Mammary epithelial cell (primary cell): ENCODE results near the gene OPALIN.

ENCODE experiments used
- EZH2 ChIP-seq: IDR thresholded peaks from 2 replicates; pipeline ENCODE4 v1.6.1; 2012; ENCODE audit warnings: low read length, inconsistent platforms, borderline replicate concordance
- TF ChIP-seq, protein P1 (sequence below), 2 donors: IDR thresholded peaks in 1 of 2; conservative IDR thresholded peaks in 1 of 2; 2 replicates each; pipeline ENCODE4 v1.5.1; 2011 to 2012; ENCODE audit warnings: inconsistent platforms in 2 of 2, low read length in 2 of 2, mild to moderate bottlenecking in 2 of 2, control low read depth in 1 of 2, low read depth in 1 of 2; ENCODE audit not compliant: insufficient read depth in 1 of 2; ENCODE audit errors: extremely low read depth in 1 of 2

DNA sequence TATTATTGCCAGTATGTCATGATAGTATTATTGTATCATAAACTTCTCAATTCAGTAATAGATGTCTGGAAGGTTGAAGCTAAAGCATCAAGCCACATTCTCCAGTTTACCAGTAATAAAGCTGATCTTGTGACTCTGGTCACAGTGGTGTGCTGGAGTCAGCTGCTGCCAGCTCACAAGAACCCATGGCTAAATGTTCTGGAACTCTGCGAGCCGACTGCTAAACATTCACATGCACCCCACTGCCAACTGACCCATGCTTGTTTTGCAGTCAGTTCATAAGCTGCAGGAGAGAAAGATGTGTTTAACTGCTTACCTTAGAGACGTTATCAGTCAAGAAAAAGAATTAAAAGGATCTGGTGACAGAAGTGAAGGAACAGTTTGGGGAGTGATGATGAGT lies 60.4 kb downstream of the OPALIN start:
- TF ChIP-seq, protein P1, sequence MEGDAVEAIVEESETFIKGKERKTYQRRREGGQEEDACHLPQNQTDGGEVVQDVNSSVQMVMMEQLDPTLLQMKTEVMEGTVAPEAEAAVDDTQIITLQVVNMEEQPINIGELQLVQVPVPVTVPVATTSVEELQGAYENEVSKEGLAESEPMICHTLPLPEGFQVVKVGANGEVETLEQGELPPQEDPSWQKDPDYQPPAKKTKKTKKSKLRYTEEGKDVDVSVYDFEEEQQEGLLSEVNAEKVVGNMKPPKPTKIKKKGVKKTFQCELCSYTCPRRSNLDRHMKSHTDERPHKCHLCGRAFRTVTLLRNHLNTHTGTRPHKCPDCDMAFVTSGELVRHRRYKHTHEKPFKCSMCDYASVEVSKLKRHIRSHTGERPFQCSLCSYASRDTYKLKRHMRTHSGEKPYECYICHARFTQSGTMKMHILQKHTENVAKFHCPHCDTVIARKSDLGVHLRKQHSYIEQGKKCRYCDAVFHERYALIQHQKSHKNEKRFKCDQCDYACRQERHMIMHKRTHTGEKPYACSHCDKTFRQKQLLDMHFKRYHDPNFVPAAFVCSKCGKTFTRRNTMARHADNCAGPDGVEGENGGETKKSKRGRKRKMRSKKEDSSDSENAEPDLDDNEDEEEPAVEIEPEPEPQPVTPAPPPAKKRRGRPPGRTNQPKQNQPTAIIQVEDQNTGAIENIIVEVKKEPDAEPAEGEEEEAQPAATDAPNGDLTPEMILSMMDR (conservative IDR thresholded peaks at IDR 0.05 in 1 of 2, IDR thresholded peaks at IDR 0.05 in 1 of 2; ENCODE audit: extremely low read depth in 1 of 2, insufficient read depth in 1 of 2, low read depth in 1 of 2, low read length in 2 of 2) = no peak
- TF ChIP-seq EZH2 = no peak
